K562 (cell line): ENCODE data around the gene VEZF1. TPM values are rescaled to one million over a fixed set of nuclear protein-coding genes. Genes with fewer than 3 reads are reported as not detected.

Experiments used
- ATAC-seq: fragments of 200-7000 bp; cut with Tn5 transposase; 3 replicates; pipeline ENCODE4 v1.9.1; 2020; ENCODE audit warnings: moderate library complexity
- BruUV-seq: library from RNA; stranded (reverse); fragments of 400-500 nt; replicated peaks from 2 replicates; lab custom pipeline; 2021; lab: Mats Ljungman, UMichigan
- CTCF ChIA-PET: fragments of 300-600 bp; formaldehyde crosslinking; extraction: SDS; loops from one replicate; lab custom pipeline; 2021; ENCODE audit warnings: low intra/inter-chr PET ratio; lab: Yijun Ruan, JAX
- POLR2A ChIA-PET: fragments of 300-600, 350-650 bp; sonication (Branson Sonifier 250); formaldehyde crosslinking; extraction: SDS; loops from one replicate; lab custom pipeline; 2021; ENCODE audit warnings: antibody characterized with exemption, inconsistent platforms; lab: Yijun Ruan, JAX
- DNase-seq, 4 experiments: peaks; one replicate each; pipeline versions ENCODE4 v3.0.0 to v3.0.0-alpha.2; 2011 to 2018; ENCODE audit warnings: low spot score in 3 of 4, mixed read lengths in 3 of 4; ENCODE audit errors: extremely low read depth in 1 of 4
- FAIRE-seq: peaks from 2 replicates; lab custom pipeline; 2011; peaks lifted over from hg19 to GRCh38; lab: Jason Lieb, UNC
- H2AFZ ChIP-seq: 2 replicates; pipeline ENCODE4 v1.6.0; 2011; ENCODE audit warnings: low read depth, low read length, control low read depth, inconsistent platforms
- H3K27ac ChIP-seq: fragments of 200-600 bp; 3 replicates; pipeline ENCODE4 v1.8.0; 2011; ENCODE audit warnings: low read depth, mild to moderate bottlenecking, control low read depth, inconsistent platforms, low read length, moderate library complexity, mixed read lengths; ENCODE audit errors: extremely low read depth
- H3K27me3 ChIP-seq, 2 experiments: fragments of 300-600 bp in 1 of 2; 2 replicates in 1 of 2; 3 replicates in 1 of 2; pipeline versions ENCODE4 v1.6.0 to v1.8.0; 2011; ENCODE audit warnings: inconsistent platforms in 2 of 2, low read length in 2 of 2, mild to moderate bottlenecking in 1 of 2, mixed read lengths in 1 of 2, moderate library complexity in 1 of 2; ENCODE audit not compliant: control insufficient read depth in 2 of 2, insufficient read depth in 2 of 2
- H3K36me3 ChIP-seq: fragments of 300-600 bp; 3 replicates; pipeline ENCODE4 v1.8.0; 2011; ENCODE audit warnings: mild to moderate bottlenecking, low read length, inconsistent platforms; ENCODE audit not compliant: control insufficient read depth, insufficient read depth
- H3K4me1 ChIP-seq, 2 experiments: fragments of 200-600 bp in 1 of 2; replicated peaks in 1 of 2; 2 replicates in 1 of 2; 3 replicates in 1 of 2; pipeline versions ENCODE4 v1.5.1 to v1.8.0; 2011; ENCODE audit warnings: inconsistent platforms in 2 of 2, low read length in 2 of 2, mild to moderate bottlenecking in 1 of 2, mixed read lengths in 1 of 2, moderate library complexity in 1 of 2; ENCODE audit not compliant: control insufficient read depth in 2 of 2, insufficient read depth in 2 of 2
- H3K4me2 ChIP-seq: 2 replicates; pipeline ENCODE4 v1.6.1; 2011; ENCODE audit warnings: low read length, control low read depth, inconsistent platforms, mixed read lengths; ENCODE audit not compliant: insufficient read depth
- H3K4me3 ChIP-seq: fragments of 200-600 bp; sonication (generic), shearing (Covaris generic); 2 replicates; pipeline ENCODE4 v1.5.1; 2016; ENCODE audit warnings: control low read depth, inconsistent platforms
- H3K79me2 ChIP-seq: fragments of 200-600 bp; 3 replicates; pipeline ENCODE4 v1.8.0; 2011; ENCODE audit warnings: low read length, inconsistent platforms; ENCODE audit not compliant: control insufficient read depth, insufficient read depth
- H3K9ac ChIP-seq, 2 experiments: 2 replicates each; pipeline versions ENCODE4 v1.6.0 to v1.6.1; 2011; ENCODE audit warnings: low read depth in 2 of 2, low read length in 2 of 2, control low read depth in 1 of 2, inconsistent platforms in 1 of 2, mild to moderate bottlenecking in 1 of 2, mixed read lengths in 1 of 2; ENCODE audit not compliant: insufficient read depth in 1 of 2
- H3K9me1 ChIP-seq: one replicate; pipeline ENCODE4 v1.6.0; 2011; ENCODE audit warnings: inconsistent platforms, mild to moderate bottlenecking, low read length, moderate library complexity; ENCODE audit not compliant: control insufficient read depth, insufficient read depth
- H3K9me3 ChIP-seq: replicated peaks from 2 replicates; pipeline ENCODE4 v1.5.1; 2011; ENCODE audit warnings: low read depth, low read length, inconsistent platforms; ENCODE audit not compliant: control insufficient read depth, insufficient read depth
- H4K20me1 ChIP-seq: replicated peaks from 2 replicates; pipeline ENCODE4 v1.6.1; 2011; ENCODE audit warnings: low read length, inconsistent platforms, mixed read lengths; ENCODE audit not compliant: control insufficient read depth, insufficient read depth
- CBX3 ChIP-seq, 2 experiments: IDR thresholded peaks; 1 replicate in 1 of 2; 2 replicates in 1 of 2; pipeline ENCODE4 v1.6.1; 2012; ENCODE audit warnings: inconsistent platforms in 2 of 2, low read length in 2 of 2, borderline replicate concordance in 1 of 2, control low read depth in 1 of 2
- CBX5 ChIP-seq: IDR thresholded peaks from 2 replicates; pipeline ENCODE4 v1.6.1; 2014; ENCODE audit warnings: low read depth, borderline replicate concordance
- CEBPG ChIP-seq, 3 experiments: fragments of 200-800 bp in 1 of 3; sonication (Bioruptor generic) in 1 of 3; sonication (generic) in 1 of 3; formaldehyde crosslinking in 1 of 3; IDR thresholded peaks in 2 of 3; conservative IDR thresholded peaks in 1 of 3; 2 replicates each; pipeline versions ENCODE4 v1.6.1 to v1.8.0; 2016 to 2022; ENCODE audit warnings: missing compliant biosample characterization in 2 of 3, missing genetic modification characterization in 2 of 3, mild to moderate bottlenecking in 1 of 3, missing genetic modification reagents in 1 of 3
- HEY1 ChIP-seq: fragments of 250-450 bp; sonication (Bioruptor Pico); IDR thresholded peaks from 2 replicates; pipeline ENCODE4 v1.5.0; 2020; ENCODE audit warnings: mild to moderate bottlenecking, moderate library complexity, borderline replicate concordance
- NFYB ChIP-seq: IDR thresholded peaks from 2 replicates; pipeline ENCODE4 v1.6.1; 2011; ENCODE audit warnings: mild to moderate bottlenecking, moderate library complexity; ENCODE audit not compliant: insufficient read length; ENCODE audit errors: extremely low read depth
- NR4A1 ChIP-seq, 2 experiments: fragments of 250-450 bp in 1 of 2; fragments of 450-650 bp in 1 of 2; sonication (Bioruptor Pico) in 1 of 2; IDR thresholded peaks; 2 replicates each; pipeline versions ENCODE4 v1.4.0 to v1.6.1; 2016 to 2020; ENCODE audit warnings: mild to moderate bottlenecking in 2 of 2, missing compliant biosample characterization in 1 of 2, missing genetic modification characterization in 1 of 2, moderate library complexity in 1 of 2
- POLR2A ChIP-seq: fragments of 450-650 bp; conservative IDR thresholded peaks from 2 replicates; pipeline ENCODE4 v1.6.1; 2016
- PRDM10 ChIP-seq: fragments of 450-650 bp; IDR thresholded peaks from 2 replicates; pipeline ENCODE4 v1.6.1; 2018; ENCODE audit not compliant: partially characterized antibody
- RAD51 ChIP-seq: fragments of 450-650 bp; IDR thresholded peaks from 2 replicates; pipeline ENCODE4 v1.7.1; 2016; ENCODE audit warnings: low read depth, mild to moderate bottlenecking, borderline replicate concordance
- RBFOX2 ChIP-seq: fragments of 200-400 bp; formaldehyde crosslinking; IDR thresholded peaks from 2 replicates; pipeline ENCODE4 v1.6.1; 2017; ENCODE audit warnings: low read depth, mild to moderate bottlenecking, low read length, moderate library complexity
- RBM17 ChIP-seq: fragments of 200-400 bp; formaldehyde crosslinking; IDR thresholded peaks from 2 replicates; pipeline ENCODE4 v1.6.1; 2017; ENCODE audit warnings: low read depth, mild to moderate bottlenecking, low read length, borderline replicate concordance
- ZBTB5 ChIP-seq: fragments of 450-650 bp; IDR thresholded peaks from 2 replicates; pipeline ENCODE4 v1.6.1; 2017; ENCODE audit warnings: antibody characterized with exemption
- WGBS: fragments of 100-300 bp; shearing (Covaris generic); methylation state at CpG from one replicate; pipeline ENCODE4 v1.1.6; 2016; ENCODE audit warnings: low coverage, mixed read lengths; ENCODE audit not compliant: insufficient coverage; ENCODE audit errors: missing lambda C conversion rate; 5-methylcytosine and 5-hydroxymethylcytosine counted together
- in situ Hi-C: fragments of 300-500 bp; cut with MboI; formaldehyde crosslinking; loops from 4 replicates; pipeline ENCODE4 v1.15.0; 2018; ENCODE audit warnings: inconsistent platforms, mixed read lengths
- intact Hi-C: fragments of 100-400 bp; cut with micrococcal nuclease; formaldehyde crosslinking; loops from 2 replicates; pipeline ENCODE4 v1.14.2; 2022
- polyA plus RNA-seq, 8 experiments: library from polyadenylated mRNA; depleted of rRNA in 4 of 8; stranded (reverse) in 5 of 8; unstranded in 3 of 8; fragments of >200 nt; fragmentation: Nextera tagmentation in 2 of 8; fragmentation: Illumina TruSeq in 1 of 8; extraction: Ambion mirVana in 2 of 8; extraction: Trizol in 1 of 8; gene quantifications; 2 replicates each; pipeline versions ENCODE4 v1.2.1 to v1.2.3, GENCODE V29; 2011 to 2014; ENCODE audit warnings: inconsistent platforms in 1 of 8, missing spikeins in 1 of 8
- total RNA-seq, 7 experiments: library from RNA; depleted of rRNA in 6 of 7; stranded (reverse); fragments of >200 nt in 6 of 7; fragmentation: Illumina TruSeq in 2 of 7; extraction: Trizol in 2 of 7; gene quantifications; 2 replicates each; pipeline versions ENCODE4 v1.2.1 to v1.2.3, GENCODE V29; 2011 to 2021; ENCODE audit warnings: low replicate concordance in 1 of 7

Gene VEZF1
- total and polyA plus RNA-seq, 9 of the 15 experiments (the other 6 are each of a cell fraction or from before 2014, with no cell fraction given) = 9.5 to 33.4 (median 22.1) TPM

- TF ChIP-seq NFYB = peak; percentile 43
- TF ChIP-seq POLR2A = 0 out of 2 replicates have a peak, but pooled peaks have one; percentile 16
- TF ChIP-seq PRDM10 = peak; percentile 30
- no peak for TF ChIP-seq HEY1 (CRISPR knock-in tag)
- no peak for TF ChIP-seq RAD51
Observed at GRCh38 chr17:58005031-58005727, 17.1 kb upstream of the VEZF1 start (continued).

GRCh38 chr17:58004060-58004459 lies 16.0 kb upstream of the VEZF1 start:
- Histone ChIP-seq H3K9ac (peak overlapping the region in 1 of 2 experiments; percentile 100; a peak in 1 of 4 replicates), H4K20me1 (peaks cover 38% of the 10 kb centered on the region), H3K79me2 (peaks cover 67% of the 10 kb centered on the region), H3K4me1 (peaks cover 4 to 24% of the 10 kb centered on the region in 2 experiments; a peak in 3 of 5 replicates), H3K36me3 (peaks cover 75% of the 10 kb centered on the region), H3K4me2 (peak overlapping the region; percentile 99; the same call in 1 of the 2 replicates), H2AFZ (no peak overlapping the region), H3K27ac (no peak overlapping the region), H3K4me3 (peak overlapping the region; percentile 94; the same call in 1 of the 2 replicates), H3K9me1 (no peaks in the 10 kb centered on the region), H3K27me3 (no peaks in the 10 kb centered on the region), H3K9me3 (no peaks in the 10 kb centered on the region; the same call in 1 of the 2 replicates)
- 88% methylated on average over 3 of the region's 3 CpGs for WGBS
- ATAC-seq = no peak
- no peak for FAIRE-seq
- POLR2A ChIA-PET = interaction anchor here (1.7 to 4.3 kb wide), 2 partner anchors 8 to 74 kb away, joined by 5 to 82 read pairs; no protein-coding TSS in a partner anchor
- intact Hi-C loops = no loop called here
- in situ Hi-C loops = no loop called here
- no peak for DNase-seq
- no TSS peak for BruUV-seq
- CTCF ChIA-PET = no interaction called here
- TF ChIP-seq ZBTB5 (no peak), RBM17 (no peak), CBX3 (IDR thresholded peaks at IDR 0.05; ENCODE audit: borderline replicate concordance in 1 of 2, low read length in 2 of 2) (no peak), NR4A1 (CRISPR knock-in tag; IDR thresholded peaks at IDR 0.05) (no peak), NR4A1 (tag; IDR thresholded peaks at IDR 0.05) (no peak), RBFOX2 (peak; percentile 40; the same call in 1 of the 2 replicates), CBX5 (no peak), CEBPG (CRISPR knock-in tag; IDR thresholded peaks at IDR 0.05) (no peak), CEBPG (tag; conservative IDR thresholded peaks at IDR 0.05 in 1 of 2, IDR thresholded peaks at IDR 0.05 in 1 of 2) (peak; percentile 20 to 37; a peak in 1 of 4 replicates)
